Breast epithelium (tissue), 3 donors: ENCODE results near the gene PICALM.

Source experiments
- POLR2A ChIP-seq: fragments of 450-650 bp; IDR thresholded peaks from one replicate; pipeline ENCODE4 v1.6.1; 2016; ENCODE audit warnings: antibody characterized with exemption, mild to moderate bottlenecking, moderate library complexity
- POLR2AphosphoS5 ChIP-seq, 3 donors: sonication (generic); formaldehyde crosslinking; IDR thresholded peaks; one replicate each; pipeline ENCODE4 v1.6.1; 2017; ENCODE audit warnings: antibody characterized with exemption in 3 of 3
- TF ChIP-seq, protein P1 (sequence below), 3 donors: fragments of 450-650 bp; IDR thresholded peaks; one replicate each; pipeline ENCODE4 v1.5.1; 2016 to 2017; ENCODE audit warnings: antibody characterized with exemption in 3 of 3, mild to moderate bottlenecking in 3 of 3, moderate library complexity in 3 of 3

DNA sequence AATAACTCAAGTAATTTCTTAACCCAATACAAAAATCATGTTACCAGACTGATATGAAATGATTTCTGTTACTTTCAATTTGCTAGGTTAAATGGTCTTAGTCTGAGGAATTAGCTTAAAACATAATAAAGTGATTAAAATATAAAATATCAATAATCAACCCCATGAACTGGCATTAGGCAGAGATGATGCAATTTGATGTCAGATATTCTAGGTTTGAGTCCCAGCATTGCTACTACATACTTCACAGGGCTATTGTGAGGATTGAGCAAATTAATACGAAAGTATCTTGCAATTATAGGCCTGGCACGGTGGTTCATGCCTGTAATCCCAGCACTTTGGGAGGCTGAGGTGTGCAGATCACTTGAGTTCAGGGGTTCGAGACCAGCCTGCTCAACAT, 66.5 kb downstream of the PICALM start:
- TF ChIP-seq, protein P1, sequence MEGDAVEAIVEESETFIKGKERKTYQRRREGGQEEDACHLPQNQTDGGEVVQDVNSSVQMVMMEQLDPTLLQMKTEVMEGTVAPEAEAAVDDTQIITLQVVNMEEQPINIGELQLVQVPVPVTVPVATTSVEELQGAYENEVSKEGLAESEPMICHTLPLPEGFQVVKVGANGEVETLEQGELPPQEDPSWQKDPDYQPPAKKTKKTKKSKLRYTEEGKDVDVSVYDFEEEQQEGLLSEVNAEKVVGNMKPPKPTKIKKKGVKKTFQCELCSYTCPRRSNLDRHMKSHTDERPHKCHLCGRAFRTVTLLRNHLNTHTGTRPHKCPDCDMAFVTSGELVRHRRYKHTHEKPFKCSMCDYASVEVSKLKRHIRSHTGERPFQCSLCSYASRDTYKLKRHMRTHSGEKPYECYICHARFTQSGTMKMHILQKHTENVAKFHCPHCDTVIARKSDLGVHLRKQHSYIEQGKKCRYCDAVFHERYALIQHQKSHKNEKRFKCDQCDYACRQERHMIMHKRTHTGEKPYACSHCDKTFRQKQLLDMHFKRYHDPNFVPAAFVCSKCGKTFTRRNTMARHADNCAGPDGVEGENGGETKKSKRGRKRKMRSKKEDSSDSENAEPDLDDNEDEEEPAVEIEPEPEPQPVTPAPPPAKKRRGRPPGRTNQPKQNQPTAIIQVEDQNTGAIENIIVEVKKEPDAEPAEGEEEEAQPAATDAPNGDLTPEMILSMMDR (IDR thresholded peaks at IDR 0.05), result no peak
- no peak for TF ChIP-seq POLR2A
- no peak for TF ChIP-seq POLR2AphosphoS5 (IDR thresholded peaks at IDR 0.05)
